ENCODE results near the gene NFATC1.

NFATC1 gene

GRCh38 chr18:79574938-79575525 lies 179.3 kb downstream of the NFATC1 start:
- peaks cover 15% of the 10 kb centered on the region; the same call in 1 of the 2 replicates for H3K9me3 ChIP-seq (ENCODE audit: insufficient read depth, low read depth, low read length)
- H3K27me3 ChIP-seq (ENCODE audit: insufficient read depth, low read length), result no peaks in the 10 kb centered on the region
- H3K27ac ChIP-seq (ENCODE audit: low read depth, low read length), result no peak overlapping the region
- H3K9ac ChIP-seq (ENCODE audit: low read depth, low read length), result no peak overlapping the region
- H3K36me3 ChIP-seq (ENCODE audit: insufficient read depth, low read length), result no peaks in the 10 kb centered on the region
- peaks cover 9% of the 10 kb centered on the region; the same call in 1 of the 2 replicates for H3K4me1 ChIP-seq (ENCODE audit: insufficient read depth, low read length)
- 94% methylated on average over 17 of the region's 17 CpGs for WGBS
- no peak overlapping the region for H3K4me3 ChIP-seq (ENCODE audit: low read length)

DNA sequence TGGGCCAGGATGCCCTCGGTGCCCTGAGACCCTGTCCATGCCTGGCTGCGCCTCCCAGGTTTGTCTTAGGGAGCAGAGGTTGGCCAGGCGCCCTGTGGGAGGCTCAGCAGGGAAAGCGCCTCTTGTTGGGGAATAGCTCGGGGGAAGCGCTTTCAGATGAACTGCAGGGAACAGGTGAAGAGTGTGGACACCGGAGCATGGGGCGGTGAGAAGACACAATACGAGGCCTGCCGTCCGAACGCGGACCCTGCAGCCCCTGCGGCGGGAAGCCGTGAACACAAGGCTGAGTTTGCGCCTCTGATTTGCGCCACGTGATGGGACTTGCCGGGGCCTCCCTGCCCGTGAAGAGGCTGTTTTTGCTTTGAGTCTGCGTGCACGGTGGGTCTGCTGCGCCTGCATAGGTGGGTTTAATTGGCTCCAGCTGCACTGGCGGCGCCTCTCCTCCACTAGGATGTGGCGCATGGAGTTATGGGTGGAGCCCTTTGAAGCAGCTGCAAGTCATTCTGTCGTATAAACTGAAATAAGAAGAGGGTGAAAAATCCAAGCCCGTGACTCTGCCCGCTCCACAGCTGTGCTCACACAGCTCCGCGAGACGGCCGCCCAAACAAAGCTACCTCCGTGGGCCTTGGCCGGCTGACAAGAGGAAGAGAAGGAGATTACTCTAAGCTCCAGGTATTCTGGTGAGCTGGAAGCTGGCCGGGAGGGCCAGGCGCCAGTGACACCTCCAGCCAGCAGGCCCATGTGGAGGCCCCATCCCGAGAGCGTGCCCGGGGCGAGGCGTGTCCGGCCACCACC lies 180.4 kb downstream of the NFATC1 start:
- Histone ChIP-seq H3K27me3 (ENCODE audit: insufficient read depth, low read length) (no peaks in the 10 kb centered on the region), H3K27ac (ENCODE audit: low read depth, low read length) (no peak overlapping the region), H3K9me3 (ENCODE audit: insufficient read depth, low read depth, low read length) (peaks cover 15% of the 10 kb centered on the region; the same call in 1 of the 2 replicates), H3K36me3 (ENCODE audit: insufficient read depth, low read length) (no peaks in the 10 kb centered on the region), H3K4me3 (ENCODE audit: low read length) (no peak overlapping the region), H3K4me1 (ENCODE audit: insufficient read depth, low read length) (0 out of 2 replicates have a peak, but pooled peaks cover under 1% of the 10 kb centered on the region), H3K9ac (ENCODE audit: low read depth, low read length) (no peak overlapping the region)
- 89% methylated on average over 44 of the region's 44 CpGs for WGBS

- 94% methylated on average over 23 of the region's 23 CpGs for WGBS
Measured at GRCh38 chr18:79576686-79577351, 181.1 kb downstream of the NFATC1 start.

GRCh38 chr18:79577451-79578395 lies 182.0 kb downstream of the NFATC1 start:
- no peaks in the 10 kb centered on the region for H3K27me3 ChIP-seq (ENCODE audit: insufficient read depth, low read length)
- no peak overlapping the region for H3K27ac ChIP-seq (ENCODE audit: low read depth, low read length)
- no peak overlapping the region for H3K4me3 ChIP-seq (ENCODE audit: low read length)
- WGBS, result 91% methylated on average over 37 of the region's 37 CpGs
- H3K36me3 ChIP-seq (ENCODE audit: insufficient read depth, low read length), result no peaks in the 10 kb centered on the region
- H3K9ac ChIP-seq (ENCODE audit: low read depth, low read length), result no peak overlapping the region
- peaks cover 17% of the 10 kb centered on the region for H3K9me3 ChIP-seq (ENCODE audit: insufficient read depth, low read depth, low read length)
- no peaks in the 10 kb centered on the region for H3K4me1 ChIP-seq (ENCODE audit: insufficient read depth, low read length)

More at GRCh38 chr18:79576686-79577351, 181.1 kb downstream of the NFATC1 start:
- Histone ChIP-seq H3K4me1 (ENCODE audit: insufficient read depth, low read length) (no peaks in the 10 kb centered on the region), H3K27me3 (ENCODE audit: insufficient read depth, low read length) (no peaks in the 10 kb centered on the region), H3K27ac (ENCODE audit: low read depth, low read length) (no peak overlapping the region), H3K9ac (ENCODE audit: low read depth, low read length) (no peak overlapping the region), H3K9me3 (ENCODE audit: insufficient read depth, low read depth, low read length) (peaks cover 15% of the 10 kb centered on the region), H3K36me3 (ENCODE audit: insufficient read depth, low read length) (no peaks in the 10 kb centered on the region), H3K4me3 (ENCODE audit: low read length) (no peak overlapping the region)

- Histone ChIP-seq H3K27ac (ENCODE audit: low read depth, low read length) (no peak overlapping the region), H3K9ac (ENCODE audit: low read depth, low read length) (no peak overlapping the region), H3K36me3 (ENCODE audit: insufficient read depth, low read length) (no peaks in the 10 kb centered on the region), H3K4me3 (ENCODE audit: low read length) (no peak overlapping the region), H3K9me3 (ENCODE audit: insufficient read depth, low read depth, low read length) (peaks cover 10% of the 10 kb centered on the region; the same call in 1 of the 2 replicates), H3K4me1 (ENCODE audit: insufficient read depth, low read length) (no peaks in the 10 kb centered on the region), H3K27me3 (ENCODE audit: insufficient read depth, low read length) (no peaks in the 10 kb centered on the region)
- 95% methylated on average over 27 of the region's 27 CpGs for WGBS
Measured at GRCh38 chr18:79578396-79579260, 182.9 kb downstream of the NFATC1 start.
